ENCODE results near the gene FRMD8.

FRMD8 gene

DNA sequence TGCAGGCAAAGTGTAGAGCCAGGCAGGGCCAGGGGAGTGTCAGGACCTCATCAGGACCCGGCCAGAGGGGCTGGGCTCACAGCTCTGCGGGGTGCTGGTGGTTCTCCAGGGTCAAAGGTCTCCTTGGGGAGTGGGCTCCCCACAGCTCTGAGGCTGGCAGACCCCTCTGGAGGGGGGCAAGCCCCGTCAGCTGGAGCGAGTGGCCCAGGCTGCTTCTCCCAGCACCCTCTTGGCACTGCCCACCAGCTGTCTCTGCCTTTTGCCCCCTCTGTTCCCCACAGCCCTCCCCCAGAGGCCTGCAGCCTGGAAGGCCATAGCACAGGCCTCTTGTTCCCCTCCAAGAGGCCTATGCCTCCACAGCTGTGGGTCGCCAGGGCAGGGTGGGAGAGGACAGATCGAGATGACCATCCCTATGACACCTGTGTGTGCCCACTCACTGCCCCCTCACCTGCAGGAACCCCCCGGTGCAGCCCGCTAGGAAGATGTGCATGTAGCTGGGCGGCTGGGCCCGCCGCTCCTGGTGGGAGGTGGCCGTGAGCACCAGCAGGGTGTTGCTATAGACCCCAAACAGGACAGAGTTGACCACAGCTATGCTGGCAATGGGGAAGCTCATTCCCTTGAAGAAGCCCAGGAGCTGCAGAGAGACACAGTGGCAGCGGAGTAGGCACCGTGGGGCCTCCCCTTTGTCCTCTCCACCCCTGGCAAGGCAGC is 7.4 kb upstream of the FRMD8 start:
- no peak for DNase-seq (ENCODE audit: low read depth, low spot score)
- no peak overlapping the region for H3K4me3 ChIP-seq (ENCODE audit: low read depth, low read length)
- in situ Hi-C loops (cut with HindIII; ENCODE audit: low sequenced_read_pairs), result no loop called here
- TF ChIP-seq, protein P1, sequence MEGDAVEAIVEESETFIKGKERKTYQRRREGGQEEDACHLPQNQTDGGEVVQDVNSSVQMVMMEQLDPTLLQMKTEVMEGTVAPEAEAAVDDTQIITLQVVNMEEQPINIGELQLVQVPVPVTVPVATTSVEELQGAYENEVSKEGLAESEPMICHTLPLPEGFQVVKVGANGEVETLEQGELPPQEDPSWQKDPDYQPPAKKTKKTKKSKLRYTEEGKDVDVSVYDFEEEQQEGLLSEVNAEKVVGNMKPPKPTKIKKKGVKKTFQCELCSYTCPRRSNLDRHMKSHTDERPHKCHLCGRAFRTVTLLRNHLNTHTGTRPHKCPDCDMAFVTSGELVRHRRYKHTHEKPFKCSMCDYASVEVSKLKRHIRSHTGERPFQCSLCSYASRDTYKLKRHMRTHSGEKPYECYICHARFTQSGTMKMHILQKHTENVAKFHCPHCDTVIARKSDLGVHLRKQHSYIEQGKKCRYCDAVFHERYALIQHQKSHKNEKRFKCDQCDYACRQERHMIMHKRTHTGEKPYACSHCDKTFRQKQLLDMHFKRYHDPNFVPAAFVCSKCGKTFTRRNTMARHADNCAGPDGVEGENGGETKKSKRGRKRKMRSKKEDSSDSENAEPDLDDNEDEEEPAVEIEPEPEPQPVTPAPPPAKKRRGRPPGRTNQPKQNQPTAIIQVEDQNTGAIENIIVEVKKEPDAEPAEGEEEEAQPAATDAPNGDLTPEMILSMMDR (IDR thresholded peaks at IDR 0.05; ENCODE audit: low read depth, low read length), result no peak

DNA sequence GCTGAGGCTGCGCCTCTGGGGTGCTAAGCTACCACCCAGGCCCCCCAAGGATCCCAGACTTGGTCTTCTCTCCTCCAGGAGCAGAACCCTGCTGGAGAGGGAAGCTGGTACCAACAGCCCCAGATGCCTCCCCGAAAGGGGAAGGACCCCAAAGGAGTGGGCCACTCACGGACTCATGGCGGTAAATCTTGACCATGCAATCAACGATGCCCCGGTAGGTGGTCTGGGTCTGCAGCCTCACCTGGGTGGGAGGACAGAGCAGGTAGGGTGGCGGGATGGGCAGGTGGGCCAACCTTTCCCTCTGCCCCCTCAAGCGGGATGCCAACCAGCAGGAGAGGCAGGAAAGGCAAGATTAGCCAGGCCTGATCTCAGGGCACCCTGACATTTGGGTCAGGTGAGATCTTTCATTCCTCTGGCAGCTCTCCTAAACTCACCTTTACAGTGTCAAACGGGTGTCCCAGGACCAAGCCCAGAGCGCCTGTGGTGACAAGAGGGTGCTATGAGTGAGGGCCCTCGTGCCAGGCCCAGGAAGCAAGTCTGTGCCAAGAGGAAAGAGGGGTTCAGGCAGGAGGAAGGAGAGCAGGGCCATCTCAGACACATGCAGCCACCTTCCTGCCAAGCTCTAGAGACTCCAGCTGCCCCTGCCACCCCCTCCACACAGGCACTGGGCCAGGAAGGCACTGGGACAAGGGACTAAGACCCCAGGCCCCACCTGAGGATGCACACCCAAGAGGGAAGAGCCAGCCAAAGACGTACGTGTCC is 6.6 kb upstream of the FRMD8 start:
- in situ Hi-C loops (cut with HindIII; ENCODE audit: low sequenced_read_pairs), result no loop called here
- no peak overlapping the region for H3K4me3 ChIP-seq (ENCODE audit: low read depth, low read length)
- no peak for DNase-seq (ENCODE audit: low read depth, low spot score)
- TF ChIP-seq, protein P1 (IDR thresholded peaks at IDR 0.05; ENCODE audit: low read depth, low read length), result no peak

DNA sequence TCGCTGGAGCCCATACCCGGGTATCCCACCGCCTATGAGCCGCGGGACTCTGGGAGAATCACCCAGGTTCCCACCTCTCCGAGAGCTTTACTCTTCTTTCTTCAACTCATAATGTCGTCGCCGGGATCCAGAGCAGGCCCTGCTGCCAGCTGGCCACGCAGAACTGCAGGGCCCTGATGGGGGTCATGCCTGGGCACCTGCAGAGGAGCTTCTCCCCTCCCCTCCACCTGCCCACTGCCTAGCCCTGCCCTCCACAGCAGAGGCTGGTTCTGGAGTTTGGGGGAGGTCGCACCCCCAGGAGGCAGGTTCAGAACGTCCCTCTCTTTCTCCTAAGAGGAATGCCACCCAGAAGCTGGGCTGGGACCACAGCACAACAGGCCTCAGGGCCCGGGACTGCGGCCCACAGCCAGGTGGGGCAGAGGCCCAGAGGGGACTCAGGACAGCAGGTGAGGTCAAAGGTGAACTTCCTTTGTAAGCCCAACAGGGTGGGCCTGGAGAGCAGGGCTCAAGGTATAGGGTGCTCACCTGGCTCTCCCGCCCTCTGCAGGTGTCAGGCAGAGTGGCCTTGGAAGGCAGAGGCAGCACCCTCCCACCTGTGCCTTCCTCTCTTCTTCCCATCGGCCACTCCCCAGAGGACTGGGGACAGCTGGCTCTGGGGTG is 5.8 kb upstream of the FRMD8 start:
- H3K4me3 ChIP-seq (ENCODE audit: low read depth, low read length), result no peak overlapping the region
- in situ Hi-C loops (cut with HindIII; ENCODE audit: low sequenced_read_pairs), result no loop called here
- TF ChIP-seq, protein P1 (IDR thresholded peaks at IDR 0.05; ENCODE audit: low read depth, low read length), result no peak
- DNase-seq (ENCODE audit: low read depth, low spot score), result no peak

DNA sequence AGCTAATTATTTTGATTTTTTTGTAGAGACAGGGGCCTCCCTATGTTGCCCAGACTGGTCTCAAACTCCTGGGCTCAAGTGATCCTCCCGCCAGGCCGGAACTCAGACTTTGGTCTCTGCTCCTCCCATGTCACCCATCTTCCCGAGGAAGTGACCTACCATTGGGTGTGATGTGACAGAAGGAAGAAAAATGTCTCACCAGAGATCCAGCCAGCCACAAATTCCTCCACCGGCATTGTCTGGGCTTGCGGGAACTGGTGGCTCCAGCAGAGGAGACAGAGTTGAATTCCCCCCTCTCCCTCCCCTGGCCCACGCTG is 4.8 kb upstream of the FRMD8 start:
- TF ChIP-seq, protein P1 (IDR thresholded peaks at IDR 0.05; ENCODE audit: low read depth, low read length), result no peak
- peak overlapping the region; percentile 27 for H3K4me3 ChIP-seq (ENCODE audit: low read depth, low read length)
- in situ Hi-C loops (cut with HindIII; ENCODE audit: low sequenced_read_pairs), result no loop called here
- DNase-seq (ENCODE audit: low read depth, low spot score), result peak; percentile 73

DNA sequence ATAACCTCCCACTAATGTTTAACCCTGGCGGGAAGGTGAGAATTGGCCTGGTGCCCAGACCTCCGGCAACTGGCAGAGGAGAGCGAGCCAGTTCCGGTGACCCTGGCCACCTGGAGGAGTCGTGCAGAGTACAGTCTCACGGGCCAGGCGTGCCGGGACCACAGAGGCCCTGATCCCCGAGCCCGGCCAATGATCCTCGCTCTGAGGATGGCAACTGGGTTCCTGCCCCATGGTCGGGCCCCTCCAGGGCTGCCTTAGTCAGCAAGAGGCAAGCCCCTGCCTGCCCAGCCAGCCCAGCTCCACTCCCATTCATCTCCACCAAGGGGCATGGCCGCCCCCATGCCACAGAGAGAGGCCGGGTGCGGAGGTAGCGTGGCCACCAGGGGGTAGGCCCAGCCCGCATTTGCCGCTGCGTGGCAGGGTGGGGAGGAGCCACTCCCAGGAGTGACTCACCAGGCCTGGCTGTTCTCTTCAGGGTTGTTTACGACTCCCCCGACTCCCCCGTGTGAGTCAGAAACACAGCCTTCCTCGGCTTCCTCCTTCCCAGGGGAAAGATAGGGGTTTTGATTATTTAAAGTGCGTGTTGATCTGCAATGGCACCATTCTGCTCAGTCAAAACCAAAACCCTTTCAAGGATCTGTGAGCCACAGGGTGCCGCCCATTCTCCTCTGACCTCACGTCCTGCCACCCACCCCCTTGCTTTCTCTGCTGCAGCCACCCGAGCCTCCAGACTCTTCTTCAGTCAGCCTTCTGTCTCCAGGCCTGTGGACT is 4.2 kb upstream of the FRMD8 start, which contains the start of gene SLC25A45:
TSS of gene SLC25A45 (minus strand) at position 614 of the 771 bp plus-strand sequence. CDS start 695 bp downstream, outside the sequence.
- in situ Hi-C loops (cut with HindIII; ENCODE audit: low sequenced_read_pairs), result no loop called here
- peak within 1 kb of the TSS; percentile 27 for H3K4me3 ChIP-seq (ENCODE audit: low read depth, low read length)
- DNase-seq (ENCODE audit: low read depth, low spot score), result peak; percentile 98
- TF ChIP-seq, protein P1 (IDR thresholded peaks at IDR 0.05; ENCODE audit: low read depth, low read length), result peak; percentile 73

DNA sequence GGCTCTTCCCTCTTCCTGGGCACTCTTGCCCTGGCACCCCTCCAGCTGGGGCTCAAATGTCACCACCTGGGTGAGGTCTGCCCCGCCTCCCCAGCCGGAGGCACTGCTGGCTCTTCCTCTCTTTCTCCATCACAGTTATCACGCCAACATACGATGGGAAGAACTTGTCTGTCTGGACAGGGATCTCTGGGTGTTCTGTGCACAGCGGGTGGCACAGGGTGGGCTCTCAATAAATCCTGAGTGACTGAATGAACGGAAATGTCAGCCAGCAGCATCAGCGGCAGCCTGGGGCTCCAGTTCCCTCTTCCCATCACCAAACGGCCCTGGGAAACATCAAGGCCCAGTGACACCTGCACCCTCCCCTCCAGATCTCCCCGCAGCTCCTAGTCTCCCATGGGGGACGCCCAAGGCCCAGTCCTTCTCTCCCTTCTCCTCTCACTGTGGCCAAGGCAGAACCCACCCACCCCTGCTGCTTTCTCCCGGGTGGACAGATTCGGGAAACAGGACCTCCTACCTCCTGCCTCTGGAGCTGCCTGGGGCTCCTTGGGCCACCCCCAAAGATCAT is 3.6 kb upstream of the FRMD8 start:
- in situ Hi-C loops (cut with HindIII; ENCODE audit: low sequenced_read_pairs), result no loop called here
- no peak for DNase-seq (ENCODE audit: low read depth, low spot score)
- H3K4me3 ChIP-seq (ENCODE audit: low read depth, low read length), result peak overlapping the region; percentile 17
- TF ChIP-seq, protein P1 (IDR thresholded peaks at IDR 0.05; ENCODE audit: low read depth, low read length), result no peak

Data from astrocyte of the spinal cord (primary cell).